GM23248 (cell line): ENCODE measurements around the gene TRMT13. TPM values are rescaled to one million over a fixed set of nuclear protein-coding genes. Genes with fewer than 3 reads are reported as not detected.

ENCODE experiments used
- DNase-seq: peaks from one replicate; pipeline ENCODE4 v3.0.0-alpha.2; 2015
- H2AFZ ChIP-seq: fragments of 200-600 bp; sonication (generic); 2 replicates; pipeline ENCODE4 v1.6.1; 2016; ENCODE audit warnings: antibody characterized with exemption
- H3F3A ChIP-seq: fragments of 200-600 bp; sonication (generic); 2 replicates; pipeline ENCODE4 v1.6.1; 2016; ENCODE audit warnings: mild to moderate bottlenecking, antibody characterized with exemption, mixed run types; ENCODE audit not compliant: insufficient read depth
- H3K27ac ChIP-seq: fragments of 200-600 bp; sonication (generic); 2 replicates; pipeline ENCODE4 v1.5.1; 2016; ENCODE audit warnings: mild to moderate bottlenecking
- H3K27me3 ChIP-seq: fragments of 200-600 bp; sonication (generic); replicated peaks from 2 replicates; pipeline ENCODE4 v1.6.1; 2016; ENCODE audit warnings: mild to moderate bottlenecking; ENCODE audit not compliant: insufficient read depth
- H3K36me3 ChIP-seq: fragments of 200-600 bp; sonication (generic); 2 replicates; pipeline ENCODE4 v1.6.1; 2016; ENCODE audit warnings: low read depth, mild to moderate bottlenecking
- H3K4me1 ChIP-seq: fragments of 200-600 bp; sonication (generic); 2 replicates; pipeline ENCODE4 v1.6.1; 2016; ENCODE audit warnings: mild to moderate bottlenecking; ENCODE audit not compliant: insufficient read depth
- H3K4me2 ChIP-seq: fragments of 200-600 bp; sonication (generic); one replicate; pipeline ENCODE4 v1.6.1; 2016; ENCODE audit warnings: mild to moderate bottlenecking; ENCODE audit not compliant: unreplicated experiment
- H3K4me3 ChIP-seq: fragments of 200-600 bp; sonication (generic); 2 replicates; pipeline ENCODE4 v1.5.1; 2016; ENCODE audit warnings: mild to moderate bottlenecking
- H3K79me2 ChIP-seq: fragments of 200-600 bp; sonication (generic); 2 replicates; pipeline ENCODE4 v1.6.1; 2016; ENCODE audit warnings: mild to moderate bottlenecking; ENCODE audit not compliant: insufficient read depth
- H3K9ac ChIP-seq: fragments of 200-600 bp; sonication (generic); 2 replicates; pipeline ENCODE4 v1.6.1; 2016; ENCODE audit warnings: mild to moderate bottlenecking
- H3K9me2 ChIP-seq: fragments of 200-600 bp; sonication (generic); 2 replicates; pipeline ENCODE4 v1.6.1; 2016; ENCODE audit warnings: mixed run types, mild to moderate bottlenecking, moderate library complexity; ENCODE audit not compliant: insufficient read depth
- H3K9me3 ChIP-seq: fragments of 200-600 bp; sonication (generic); one replicate; pipeline ENCODE4 v1.6.1; 2017; ENCODE audit warnings: low read depth
- H4K20me1 ChIP-seq: fragments of 200-600 bp; sonication (generic); 2 replicates; pipeline ENCODE4 v1.6.0; 2016; ENCODE audit not compliant: insufficient read depth
- EZH2 ChIP-seq: fragments of 200-600 bp; sonication (generic); IDR thresholded peaks from 2 replicates; pipeline ENCODE4 v1.6.1; 2018; ENCODE audit warnings: antibody characterized with exemption, mild to moderate bottlenecking; ENCODE audit not compliant: insufficient read depth, poor library complexity, severe bottlenecking
- EZH2phosphoT487 ChIP-seq: fragments of 200-600 bp; sonication (generic); IDR thresholded peaks from 2 replicates; pipeline ENCODE4 v1.6.1; 2018; ENCODE audit warnings: antibody characterized with exemption, moderate library complexity, mild to moderate bottlenecking, low read depth; ENCODE audit not compliant: insufficient read depth
- WGBS, 2 experiments: methylation state at CpG; one replicate each; pipeline ENCODE4 v1.1.6; 2015 to 2017; ENCODE audit warnings: low lambda C conversion rate in 2 of 2, low coverage in 1 of 2; ENCODE audit errors: missing lambda C conversion rate in 2 of 2; 5-methylcytosine and 5-hydroxymethylcytosine counted together
- in situ Hi-C: fragments of 300-500 bp; cut with MboI; formaldehyde crosslinking; loops from 2 replicates; pipeline ENCODE4 v1.15.0; 2020
- polyA plus RNA-seq: library from polyadenylated mRNA; unstranded; fragments of >200 nt; fragmentation: Nextera tagmentation; extraction: Ambion mirVana; gene quantifications from 2 replicates; pipeline ENCODE4 v1.2.1, GENCODE V29; 2016
- total RNA-seq: library from RNA; depleted of rRNA; stranded (reverse); fragments of >200 nt; shearing (Covaris generic); gene quantifications from 2 replicates; pipeline ENCODE4 v1.2.3, GENCODE V29; 2014

The TRMT13 gene
- total and polyA plus RNA-seq, 2 experiments from 2014 or later = 11.4 to 19.9 TPM

DNA sequence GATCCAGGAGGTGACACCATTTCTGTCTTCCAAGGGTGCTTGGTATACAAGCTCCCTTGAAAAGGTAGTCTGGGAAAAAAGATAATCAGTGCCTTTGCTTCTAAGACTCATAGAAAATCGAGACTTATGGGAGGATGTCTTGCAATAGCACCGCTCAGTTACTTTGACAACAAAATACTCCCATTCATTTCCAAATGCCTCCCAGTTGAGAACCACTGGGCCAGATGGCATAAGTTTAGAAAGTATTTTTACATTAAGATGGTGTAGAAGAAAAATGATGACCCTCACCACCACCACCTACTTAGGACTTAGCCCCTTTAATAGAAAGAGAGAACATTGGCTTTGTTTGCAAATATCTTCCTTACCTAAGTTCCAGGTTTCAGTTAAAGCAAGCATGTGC, 4.6 kb downstream of the TRMT13 start:
- 97 to 100% methylated on average over 2 of the region's 2 CpGs for WGBS, 2 experiments
- H4K20me1 ChIP-seq = no peaks in the 10 kb centered on the region
- peaks cover 6% of the 10 kb centered on the region; the same call in 1 of the 2 replicates for H3F3A ChIP-seq
- H3K79me2 ChIP-seq = peaks cover 36% of the 10 kb centered on the region
- H3K36me3 ChIP-seq = peaks cover 38% of the 10 kb centered on the region
- no peak for DNase-seq
- in situ Hi-C loops = no loop called here
- peaks cover 10% of the 10 kb centered on the region for H3K4me1 ChIP-seq
- no peak for TF ChIP-seq EZH2
- TF ChIP-seq EZH2phosphoT487 = no peak
- H3K27ac ChIP-seq = no peak overlapping the region
- H3K9me3 ChIP-seq = no peaks in the 10 kb centered on the region
- no peaks in the 10 kb centered on the region for H3K27me3 ChIP-seq
- H3K4me2 ChIP-seq = no peak overlapping the region
- no peak overlapping the region for H2AFZ ChIP-seq
- H3K9ac ChIP-seq = no peak overlapping the region
- no peaks in the 10 kb centered on the region for H3K9me2 ChIP-seq
- no peak overlapping the region for H3K4me3 ChIP-seq

- in situ Hi-C loops = no loop called here
- TF ChIP-seq EZH2phosphoT487 (no peak), EZH2 (no peak)
- H2AFZ ChIP-seq = no peak overlapping the region
- no peak overlapping the region for H3K27ac ChIP-seq
- no peaks in the 10 kb centered on the region for H4K20me1 ChIP-seq
- H3K36me3 ChIP-seq = peaks cover 69% of the 10 kb centered on the region
- H3K9ac ChIP-seq = no peak overlapping the region
- no peak for DNase-seq
- no peak overlapping the region for H3K4me3 ChIP-seq
- H3K9me2 ChIP-seq = no peaks in the 10 kb centered on the region
- H3F3A ChIP-seq = no peaks in the 10 kb centered on the region
- H3K27me3 ChIP-seq = no peaks in the 10 kb centered on the region
- no peak overlapping the region for H3K4me2 ChIP-seq
- H3K9me3 ChIP-seq = no peaks in the 10 kb centered on the region
- WGBS, 2 experiments = 84 to 85% methylated on average over 4 of the region's 4 CpGs
- 0 out of 2 replicates have a peak, but pooled peaks cover 4% of the 10 kb centered on the region for H3K79me2 ChIP-seq
- H3K4me1 ChIP-seq = no peaks in the 10 kb centered on the region
Measured at GRCh38 chr1:100141192-100141591, 8.2 kb downstream of the TRMT13 start.

DNA sequence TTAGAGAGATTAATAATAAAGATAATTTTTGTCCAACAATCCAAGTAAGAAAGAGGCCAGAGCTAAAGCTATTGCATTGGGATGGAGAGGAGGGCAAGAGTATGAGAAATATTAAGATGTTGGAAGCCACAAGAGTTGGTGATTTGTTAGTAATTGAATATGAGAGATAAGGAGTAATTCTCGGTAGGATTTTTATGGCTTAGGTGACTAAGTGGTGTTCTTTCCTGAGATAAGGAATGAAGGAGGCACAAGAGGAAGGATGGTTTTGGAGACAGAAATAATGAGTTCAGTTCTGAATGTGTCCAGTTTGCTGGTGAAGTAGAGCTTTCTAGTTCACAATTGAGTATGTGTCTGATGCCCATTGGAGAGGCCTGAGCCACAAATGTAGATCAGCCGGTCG, 9.4 kb downstream of the TRMT13 start:
- Histone ChIP-seq H3K4me2 (no peak overlapping the region), H3K9me3 (no peaks in the 10 kb centered on the region), H3K36me3 (peaks cover 78% of the 10 kb centered on the region), H2AFZ (no peak overlapping the region), H3K4me3 (no peak overlapping the region), H3K9ac (no peak overlapping the region), H3K27me3 (no peaks in the 10 kb centered on the region), H4K20me1 (no peaks in the 10 kb centered on the region), H3K79me2 (no peaks in the 10 kb centered on the region), H3K4me1 (no peaks in the 10 kb centered on the region), H3F3A (no peaks in the 10 kb centered on the region), H3K9me2 (no peaks in the 10 kb centered on the region), H3K27ac (no peak overlapping the region)
- in situ Hi-C loops = no loop called here
- DNase-seq = no peak
- WGBS, 2 experiments = 77 to 81% methylated on average over 3 of the region's 3 CpGs
- TF ChIP-seq EZH2phosphoT487 (no peak), EZH2 (no peak)

DNA sequence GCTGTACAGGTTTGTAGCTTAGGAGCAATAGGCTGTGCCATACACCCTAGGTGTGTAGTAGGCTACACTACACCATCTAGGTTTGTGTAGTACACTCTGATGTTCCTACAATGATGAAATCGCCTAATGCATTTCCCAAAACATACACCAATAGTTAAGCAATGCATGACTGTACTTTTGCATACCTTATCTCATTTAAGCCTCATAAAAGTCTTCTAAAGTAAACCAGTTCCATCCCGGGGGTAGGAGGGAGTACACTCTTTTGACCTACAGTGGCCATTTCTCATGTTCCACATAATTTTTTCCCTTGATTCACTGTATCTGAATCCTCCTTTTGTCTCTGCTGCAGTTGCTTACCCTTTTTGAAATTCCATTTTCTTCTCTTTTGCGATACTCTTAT, 12.2 kb downstream of the TRMT13 start:
- no peak overlapping the region for H3K9ac ChIP-seq
- no peaks in the 10 kb centered on the region for H3K9me3 ChIP-seq
- 95 to 96% methylated on average over 3 of the region's 3 CpGs for WGBS, 2 experiments
- no peaks in the 10 kb centered on the region for H3K4me1 ChIP-seq
- H3K4me2 ChIP-seq = no peak overlapping the region
- H3F3A ChIP-seq = no peaks in the 10 kb centered on the region
- no peak overlapping the region for H3K27ac ChIP-seq
- H3K9me2 ChIP-seq = no peaks in the 10 kb centered on the region
- in situ Hi-C loops = no loop called here
- no peak overlapping the region for H2AFZ ChIP-seq
- no peaks in the 10 kb centered on the region for H4K20me1 ChIP-seq
- no peak overlapping the region for H3K4me3 ChIP-seq
- no peaks in the 10 kb centered on the region for H3K27me3 ChIP-seq
- TF ChIP-seq EZH2phosphoT487 (no peak), EZH2 (no peak)
- DNase-seq = no peak
- H3K36me3 ChIP-seq = peaks cover 71% of the 10 kb centered on the region
- H3K79me2 ChIP-seq = no peaks in the 10 kb centered on the region

DNA sequence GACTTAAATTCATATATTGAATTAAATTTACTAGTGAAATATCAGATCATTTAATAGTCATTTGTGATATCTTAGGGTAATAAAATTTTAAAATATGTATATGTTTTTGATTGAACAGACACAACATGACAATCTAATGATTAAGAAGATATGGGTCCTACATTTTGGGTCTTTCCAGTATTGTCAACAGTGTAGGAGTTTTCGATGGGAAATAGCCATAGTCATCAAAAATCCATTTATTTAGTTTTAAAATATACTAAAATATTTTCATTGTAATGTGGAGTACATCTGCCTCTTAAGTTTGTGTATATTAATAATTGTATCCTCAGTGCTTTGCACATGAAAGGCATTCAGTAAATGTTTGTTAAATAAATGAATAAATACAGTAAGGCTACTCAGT, 14.0 kb downstream of the TRMT13 start:
- Histone ChIP-seq H3K4me3 (no peak overlapping the region), H4K20me1 (no peaks in the 10 kb centered on the region), H3K9ac (no peak overlapping the region), H3K4me1 (no peaks in the 10 kb centered on the region), H3F3A (no peaks in the 10 kb centered on the region; the same call in 1 of the 2 replicates), H3K27ac (no peak overlapping the region), H3K9me2 (no peaks in the 10 kb centered on the region), H3K27me3 (no peaks in the 10 kb centered on the region), H3K36me3 (peaks cover 66% of the 10 kb centered on the region), H3K9me3 (no peaks in the 10 kb centered on the region), H3K4me2 (no peak overlapping the region), H2AFZ (no peak overlapping the region), H3K79me2 (no peaks in the 10 kb centered on the region)
- TF ChIP-seq EZH2phosphoT487 (no peak), EZH2 (no peak)
- DNase-seq = no peak
- WGBS, 2 experiments = 98 to 100% methylated on average over 1 of the region's 1 CpG
- in situ Hi-C loops = no loop called here
